ENCODE results near the gene HNF4A.

Gene HNF4A

GRCh38 chr20:44479643-44480042 lies 124.1 kb downstream of the HNF4A start:
- H3K9ac ChIP-seq (ENCODE audit: low read depth, low read length): no peak overlapping the region
- H3K9me3 ChIP-seq (ENCODE audit: insufficient read depth, low read length, severe bottlenecking): no peaks in the 10 kb centered on the region
- peaks cover 39% of the 10 kb centered on the region for H3K36me3 ChIP-seq (ENCODE audit: insufficient read depth, low read length)
- H3K4me1 ChIP-seq (ENCODE audit: insufficient read depth, low read length): peaks cover 22% of the 10 kb centered on the region
- H3K27ac ChIP-seq (ENCODE audit: low read length): no peak overlapping the region
- H4K20me1 ChIP-seq (ENCODE audit: insufficient read depth, low read length): no peaks in the 10 kb centered on the region
- no peak for TF ChIP-seq CTCF (IDR thresholded peaks at IDR 0.05; ENCODE audit: borderline replicate concordance, extremely low read depth, low read length, poor library complexity, severe bottlenecking)
- no peak for TF ChIP-seq EZH2 (IDR thresholded peaks at IDR 0.05; ENCODE audit: borderline replicate concordance, low read depth, low read length, severe bottlenecking)
- no peak overlapping the region for H3K4me3 ChIP-seq (ENCODE audit: low read depth in 1 of 2, low read length in 2 of 2)
- ATAC-seq (ENCODE audit: insufficient read depth, low read depth) (no peak), DNase-seq (no peak)
- H3K27me3 ChIP-seq (ENCODE audit: insufficient read depth, low read length, poor library complexity): no peaks in the 10 kb centered on the region
- H3K4me2 ChIP-seq (ENCODE audit: insufficient read depth, low read length): no peak overlapping the region
- peaks cover 15% of the 10 kb centered on the region for H3K79me2 ChIP-seq (ENCODE audit: insufficient read depth, low read length)
- no peak overlapping the region for H2AFZ ChIP-seq (ENCODE audit: low read depth, low read length)

GRCh38 chr20:44480097-44480496 lies 124.6 kb downstream of the HNF4A start:
- no peak for TF ChIP-seq CTCF (IDR thresholded peaks at IDR 0.05; ENCODE audit: borderline replicate concordance, extremely low read depth, low read length, poor library complexity, severe bottlenecking)
- no peak for TF ChIP-seq EZH2 (IDR thresholded peaks at IDR 0.05; ENCODE audit: borderline replicate concordance, low read depth, low read length, severe bottlenecking)
- Histone ChIP-seq H4K20me1 (ENCODE audit: insufficient read depth, low read length) (no peaks in the 10 kb centered on the region), H3K4me3 (ENCODE audit: low read depth in 1 of 2, low read length in 2 of 2) (no peak overlapping the region), H2AFZ (ENCODE audit: low read depth, low read length) (no peak overlapping the region), H3K9ac (ENCODE audit: low read depth, low read length) (no peak overlapping the region), H3K4me2 (ENCODE audit: insufficient read depth, low read length) (no peak overlapping the region), H3K36me3 (ENCODE audit: insufficient read depth, low read length) (peaks cover 44% of the 10 kb centered on the region), H3K9me3 (ENCODE audit: insufficient read depth, low read length, severe bottlenecking) (no peaks in the 10 kb centered on the region), H3K27ac (ENCODE audit: low read length) (no peak overlapping the region), H3K79me2 (ENCODE audit: insufficient read depth, low read length) (peaks cover 15% of the 10 kb centered on the region), H3K27me3 (ENCODE audit: insufficient read depth, low read length, poor library complexity) (no peaks in the 10 kb centered on the region), H3K4me1 (ENCODE audit: insufficient read depth, low read length) (peaks cover 19% of the 10 kb centered on the region)
- no peak for DNase-seq
- no peak for ATAC-seq (ENCODE audit: insufficient read depth, low read depth)

GRCh38 chr20:44481719-44482416 lies 126.4 kb downstream of the HNF4A start:
- Histone ChIP-seq H3K4me1 (ENCODE audit: insufficient read depth, low read length) (peaks cover 4% of the 10 kb centered on the region), H3K9me3 (ENCODE audit: insufficient read depth, low read length, severe bottlenecking) (no peaks in the 10 kb centered on the region), H4K20me1 (ENCODE audit: insufficient read depth, low read length) (no peaks in the 10 kb centered on the region), H3K4me2 (ENCODE audit: insufficient read depth, low read length) (no peak overlapping the region), H3K79me2 (ENCODE audit: insufficient read depth, low read length) (peaks cover 4% of the 10 kb centered on the region; the same call in 1 of the 2 replicates), H2AFZ (ENCODE audit: low read depth, low read length) (no peak overlapping the region), H3K27ac (ENCODE audit: low read length) (no peak overlapping the region), H3K36me3 (ENCODE audit: insufficient read depth, low read length) (peaks cover 49% of the 10 kb centered on the region), H3K9ac (ENCODE audit: low read depth, low read length) (no peak overlapping the region), H3K4me3 (ENCODE audit: low read depth in 1 of 2, low read length in 2 of 2) (no peak overlapping the region), H3K27me3 (ENCODE audit: insufficient read depth, low read length, poor library complexity) (no peaks in the 10 kb centered on the region)
- DNase-seq (no peak), ATAC-seq (ENCODE audit: insufficient read depth, low read depth) (no peak)
- TF ChIP-seq EZH2 (IDR thresholded peaks at IDR 0.05; ENCODE audit: borderline replicate concordance, low read depth, low read length, severe bottlenecking): no peak
- TF ChIP-seq CTCF (IDR thresholded peaks at IDR 0.05; ENCODE audit: borderline replicate concordance, extremely low read depth, low read length, poor library complexity, severe bottlenecking): no peak
